ENCODE measurements around the gene LAMP5.

DNA sequence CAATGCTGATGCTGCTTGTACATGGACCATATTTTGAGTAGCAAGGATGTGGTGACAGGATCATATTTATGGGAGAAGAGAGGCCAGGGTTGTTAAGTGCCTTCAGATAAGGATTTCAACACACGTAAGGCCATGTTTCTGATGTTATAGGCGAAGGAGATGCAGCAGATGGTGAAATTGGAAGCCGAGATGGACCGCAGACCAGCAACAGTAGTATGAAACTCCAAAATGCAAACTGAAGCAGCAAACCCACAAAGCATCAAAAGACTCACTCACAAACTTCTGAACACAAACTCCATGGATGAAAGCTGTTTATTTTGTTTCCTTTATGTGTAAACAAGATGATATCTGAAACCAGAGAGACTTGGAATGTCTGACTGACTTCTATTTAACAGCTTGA, 35.6 kb upstream of the LAMP5 start:
- TF ChIP-seq, protein P1, sequence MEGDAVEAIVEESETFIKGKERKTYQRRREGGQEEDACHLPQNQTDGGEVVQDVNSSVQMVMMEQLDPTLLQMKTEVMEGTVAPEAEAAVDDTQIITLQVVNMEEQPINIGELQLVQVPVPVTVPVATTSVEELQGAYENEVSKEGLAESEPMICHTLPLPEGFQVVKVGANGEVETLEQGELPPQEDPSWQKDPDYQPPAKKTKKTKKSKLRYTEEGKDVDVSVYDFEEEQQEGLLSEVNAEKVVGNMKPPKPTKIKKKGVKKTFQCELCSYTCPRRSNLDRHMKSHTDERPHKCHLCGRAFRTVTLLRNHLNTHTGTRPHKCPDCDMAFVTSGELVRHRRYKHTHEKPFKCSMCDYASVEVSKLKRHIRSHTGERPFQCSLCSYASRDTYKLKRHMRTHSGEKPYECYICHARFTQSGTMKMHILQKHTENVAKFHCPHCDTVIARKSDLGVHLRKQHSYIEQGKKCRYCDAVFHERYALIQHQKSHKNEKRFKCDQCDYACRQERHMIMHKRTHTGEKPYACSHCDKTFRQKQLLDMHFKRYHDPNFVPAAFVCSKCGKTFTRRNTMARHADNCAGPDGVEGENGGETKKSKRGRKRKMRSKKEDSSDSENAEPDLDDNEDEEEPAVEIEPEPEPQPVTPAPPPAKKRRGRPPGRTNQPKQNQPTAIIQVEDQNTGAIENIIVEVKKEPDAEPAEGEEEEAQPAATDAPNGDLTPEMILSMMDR (IDR thresholded peaks at IDR 0.05; ENCODE audit: low read depth, low read length), result no peak
- no peak for TF ChIP-seq EZH2phosphoT487 (IDR thresholded peaks at IDR 0.05; ENCODE audit: low read depth)

Measured in OCI-LY3 (cell line).